ENCODE results near the gene KLHL26. TPM values are rescaled to one million over a fixed set of nuclear protein-coding genes. Genes with fewer than 3 reads are reported as not detected.

The KLHL26 gene
- total RNA-seq, 2 donors from 2014 or later, result 7.3 to 14.7 TPM

GRCh38 chr19:18659281-18660050, 22.6 kb downstream of the KLHL26 start:
- no peak for TF ChIP-seq CTCF (IDR thresholded peaks at IDR 0.05)
- no peaks in the 10 kb centered on the region for H3K9me3 ChIP-seq
- H3K9ac ChIP-seq (ENCODE audit: low read depth in 2 of 2, low read length in 2 of 2), result peak overlapping the region in 1 of 2 donors; percentile 8
- H3K4me3 ChIP-seq, result no peak overlapping the region
- H3K27me3 ChIP-seq, result no peaks in the 10 kb centered on the region
- H3K4me1 ChIP-seq, result no peaks in the 10 kb centered on the region
- intact Hi-C loops (cut with DNase I), result loop anchor here (10.0 kb wide), 1 partner anchor 195 kb away; no protein-coding TSS in a partner anchor
- H3K27ac ChIP-seq, result no peak overlapping the region
- no peak for DNase-seq
- no peaks in the 10 kb centered on the region for H3K36me3 ChIP-seq

GRCh38 chr19:18660051-18660910, 23.5 kb downstream of the KLHL26 start:
- Histone ChIP-seq H3K36me3 (no peaks in the 10 kb centered on the region), H3K27me3 (no peaks in the 10 kb centered on the region), H3K9me3 (no peaks in the 10 kb centered on the region), H3K4me1 (no peaks in the 10 kb centered on the region), H3K27ac (no peak overlapping the region), H3K9ac (ENCODE audit: low read depth in 2 of 2, low read length in 2 of 2) (peak overlapping the region; percentile 26), H3K4me3 (no peak overlapping the region)
- no peak for TF ChIP-seq CTCF (IDR thresholded peaks at IDR 0.05)
- no peak for DNase-seq
- intact Hi-C loops (cut with DNase I), result loop anchor here (10.0 kb wide), 1 partner anchor 195 kb away; no protein-coding TSS in a partner anchor

GRCh38 chr19:18660939-18661670, 24.3 kb downstream of the KLHL26 start:
- H3K27me3 ChIP-seq, result no peaks in the 10 kb centered on the region
- no peaks in the 10 kb centered on the region for H3K4me1 ChIP-seq
- H3K27ac ChIP-seq, result no peak overlapping the region
- H3K36me3 ChIP-seq, result no peaks in the 10 kb centered on the region
- no peaks in the 10 kb centered on the region for H3K9me3 ChIP-seq
- no peak for TF ChIP-seq CTCF (IDR thresholded peaks at IDR 0.05)
- intact Hi-C loops (cut with DNase I), result loop anchor here (10.0 kb wide), 1 partner anchor 196 kb away; no protein-coding TSS in a partner anchor
- no peak overlapping the region for H3K4me3 ChIP-seq
- DNase-seq, result no peak
- peak overlapping the region; percentile 26 for H3K9ac ChIP-seq (ENCODE audit: low read depth in 2 of 2, low read length in 2 of 2)

GRCh38 chr19:18662972-18663732, 26.3 kb downstream of the KLHL26 start:
- no peak overlapping the region for H3K4me3 ChIP-seq
- H3K4me1 ChIP-seq, result no peaks in the 10 kb centered on the region
- DNase-seq, result no peak
- no peak for TF ChIP-seq CTCF (IDR thresholded peaks at IDR 0.05)
- intact Hi-C loops (cut with DNase I), result loop anchor here (10.0 kb wide), 1 partner anchor 198 kb away; no protein-coding TSS in a partner anchor
- H3K27ac ChIP-seq, result no peak overlapping the region
- no peak overlapping the region for H3K9ac ChIP-seq (ENCODE audit: low read depth in 2 of 2, low read length in 2 of 2)
- no peaks in the 10 kb centered on the region for H3K27me3 ChIP-seq
- no peaks in the 10 kb centered on the region for H3K36me3 ChIP-seq
- H3K9me3 ChIP-seq, result no peaks in the 10 kb centered on the region

Data from colonic mucosa (tissue), 4 donors.